ENCODE measurements around the gene OR4F15. TPM values are rescaled to one million over a fixed set of nuclear protein-coding genes. Genes with fewer than 3 reads are reported as not detected.
"Not testable (repeated sequence)": the region's sequence is repeated elsewhere in the genome, so short reads cannot be mapped to it uniquely, and the experiment has no call there.

The OR4F15 gene
- total RNA-seq: not detected

GRCh38 chr15:101811902-101812301 is at the start of gene OR4F15:
Gene OR4F15, plus strand, starts transcription at chr15:101812202. Its CDS starts 5,985 bp downstream, at chr15:101818187.
- Mint-ChIP-seq H3K27ac (no peak within 1 kb of the TSS), H3K4me3 (no peak within 1 kb of the TSS), H3K27me3 (ENCODE audit: low read depth) (peaks cover 21% of the 10 kb centered on the region), H3K4me1 (ENCODE audit: low read depth) (no peaks in the 10 kb centered on the region), H3K36me3 (ENCODE audit: low read depth) (no peaks in the 10 kb centered on the region), H3K9me3 (no peaks in the 10 kb centered on the region)
- intact Hi-C loops (cut with micrococcal nuclease): no loop called here
- no peak for DNase-seq
- CTCF ChIA-PET: no interaction called here

- H3K27ac Mint-ChIP-seq; H3K4me1 Mint-ChIP-seq (ENCODE audit: low read depth); H3K27me3 Mint-ChIP-seq (ENCODE audit: low read depth); DNase-seq; CTCF ChIA-PET; H3K4me3 Mint-ChIP-seq; H3K9me3 Mint-ChIP-seq; H3K36me3 Mint-ChIP-seq (ENCODE audit: low read depth); intact Hi-C loops (cut with micrococcal nuclease): not testable (repeated sequence)
Observed at GRCh38 chr15:101764669-101765339, 47.2 kb upstream of the OR4F15 start.

GRCh38 chr15:101765340-101765671 is 46.7 kb upstream of the OR4F15 start:
- H3K9me3 Mint-ChIP-seq; H3K4me1 Mint-ChIP-seq (ENCODE audit: low read depth); H3K36me3 Mint-ChIP-seq (ENCODE audit: low read depth); intact Hi-C loops (cut with micrococcal nuclease); DNase-seq; H3K27me3 Mint-ChIP-seq (ENCODE audit: low read depth); H3K27ac Mint-ChIP-seq; H3K4me3 Mint-ChIP-seq; CTCF ChIA-PET: not testable (repeated sequence)

GRCh38 chr15:101765772-101766456 is 46.1 kb upstream of the OR4F15 start:
- no peak overlapping the region for H3K4me3 Mint-ChIP-seq
- no peaks in the 10 kb centered on the region for H3K36me3 Mint-ChIP-seq (ENCODE audit: low read depth)
- CTCF ChIA-PET: no interaction called here
- no peak overlapping the region for H3K27ac Mint-ChIP-seq
- DNase-seq: no peak
- H3K27me3 Mint-ChIP-seq (ENCODE audit: low read depth): no peaks in the 10 kb centered on the region
- no peaks in the 10 kb centered on the region for H3K9me3 Mint-ChIP-seq
- intact Hi-C loops (cut with micrococcal nuclease): no loop called here
- no peaks in the 10 kb centered on the region for H3K4me1 Mint-ChIP-seq (ENCODE audit: low read depth)

- H3K4me1 Mint-ChIP-seq (ENCODE audit: low read depth); intact Hi-C loops (cut with micrococcal nuclease); DNase-seq; H3K27me3 Mint-ChIP-seq (ENCODE audit: low read depth); H3K27ac Mint-ChIP-seq; H3K36me3 Mint-ChIP-seq (ENCODE audit: low read depth); H3K9me3 Mint-ChIP-seq; CTCF ChIA-PET; H3K4me3 Mint-ChIP-seq: not testable (repeated sequence)
Observed at GRCh38 chr15:101767083-101767640, 44.8 kb upstream of the OR4F15 start.

- H3K27ac Mint-ChIP-seq: no peak overlapping the region
- no peak overlapping the region for H3K4me3 Mint-ChIP-seq
- intact Hi-C loops (cut with micrococcal nuclease): no loop called here
- CTCF ChIA-PET: interaction anchor here (0.5 kb wide), 1 partner anchor 484 kb away, joined by 3 read pairs; no protein-coding TSS in a partner anchor
- H3K4me1 Mint-ChIP-seq (ENCODE audit: low read depth): no peaks in the 10 kb centered on the region
- H3K36me3 Mint-ChIP-seq (ENCODE audit: low read depth): no peaks in the 10 kb centered on the region
- H3K9me3 Mint-ChIP-seq: no peaks in the 10 kb centered on the region
- H3K27me3 Mint-ChIP-seq (ENCODE audit: low read depth): no peaks in the 10 kb centered on the region
- no peak for DNase-seq
Observed at GRCh38 chr15:101772921-101773320, 39.1 kb upstream of the OR4F15 start.

- Mint-ChIP-seq H3K27ac (no peak overlapping the region), H3K36me3 (ENCODE audit: low read depth) (no peaks in the 10 kb centered on the region), H3K4me3 (no peak overlapping the region), H3K9me3 (no peaks in the 10 kb centered on the region), H3K4me1 (ENCODE audit: low read depth) (no peaks in the 10 kb centered on the region), H3K27me3 (ENCODE audit: low read depth) (no peaks in the 10 kb centered on the region)
- CTCF ChIA-PET: no interaction called here
- intact Hi-C loops (cut with micrococcal nuclease): no loop called here
- DNase-seq: peak; percentile 29
Observed at GRCh38 chr15:101773496-101774100, 38.4 kb upstream of the OR4F15 start.

GRCh38 chr15:101775136-101775535 is 36.9 kb upstream of the OR4F15 start:
- no peak for DNase-seq
- no peaks in the 10 kb centered on the region for H3K4me1 Mint-ChIP-seq (ENCODE audit: low read depth)
- CTCF ChIA-PET: no interaction called here
- H3K4me3 Mint-ChIP-seq: no peak overlapping the region
- no peak overlapping the region for H3K27ac Mint-ChIP-seq
- no peaks in the 10 kb centered on the region for H3K9me3 Mint-ChIP-seq
- no peaks in the 10 kb centered on the region for H3K36me3 Mint-ChIP-seq (ENCODE audit: low read depth)
- H3K27me3 Mint-ChIP-seq (ENCODE audit: low read depth): peaks cover 1% of the 10 kb centered on the region
- intact Hi-C loops (cut with micrococcal nuclease): no loop called here

GRCh38 chr15:101778576-101778975 is 33.4 kb upstream of the OR4F15 start:
- intact Hi-C loops (cut with micrococcal nuclease); H3K9me3 Mint-ChIP-seq; DNase-seq; H3K27me3 Mint-ChIP-seq (ENCODE audit: low read depth); CTCF ChIA-PET; H3K27ac Mint-ChIP-seq; H3K4me1 Mint-ChIP-seq (ENCODE audit: low read depth); H3K4me3 Mint-ChIP-seq; H3K36me3 Mint-ChIP-seq (ENCODE audit: low read depth): not testable (repeated sequence)

GRCh38 chr15:101780225-101780624 is 31.8 kb upstream of the OR4F15 start:
- H3K9me3 Mint-ChIP-seq, DNase-seq: not testable (repeated sequence)

GRCh38 chr15:101781928-101782327 is 30.1 kb upstream of the OR4F15 start:
- H3K27me3 Mint-ChIP-seq (ENCODE audit: low read depth): peaks cover 2% of the 10 kb centered on the region
- H3K9me3 Mint-ChIP-seq: no peaks in the 10 kb centered on the region
- intact Hi-C loops (cut with micrococcal nuclease): no loop called here
- no peak overlapping the region for H3K4me3 Mint-ChIP-seq
- no peak for DNase-seq
- no peaks in the 10 kb centered on the region for H3K36me3 Mint-ChIP-seq (ENCODE audit: low read depth)
- H3K4me1 Mint-ChIP-seq (ENCODE audit: low read depth): no peaks in the 10 kb centered on the region
- no peak overlapping the region for H3K27ac Mint-ChIP-seq
- CTCF ChIA-PET: no interaction called here

More at GRCh38 chr15:101780225-101780624, 31.8 kb upstream of the OR4F15 start:
- H3K27me3 Mint-ChIP-seq (ENCODE audit: low read depth); H3K27ac Mint-ChIP-seq; H3K4me3 Mint-ChIP-seq; H3K36me3 Mint-ChIP-seq (ENCODE audit: low read depth); CTCF ChIA-PET; H3K4me1 Mint-ChIP-seq (ENCODE audit: low read depth); intact Hi-C loops (cut with micrococcal nuclease): not testable (repeated sequence)

- Mint-ChIP-seq H3K36me3 (ENCODE audit: low read depth) (no peaks in the 10 kb centered on the region), H3K27me3 (ENCODE audit: low read depth) (peaks cover 2% of the 10 kb centered on the region), H3K4me3 (no peak overlapping the region), H3K27ac (no peak overlapping the region), H3K9me3 (no peaks in the 10 kb centered on the region), H3K4me1 (ENCODE audit: low read depth) (no peaks in the 10 kb centered on the region)
- CTCF ChIA-PET: no interaction called here
- intact Hi-C loops (cut with micrococcal nuclease): no loop called here
- no peak for DNase-seq
Observed at GRCh38 chr15:101784644-101785043, 27.4 kb upstream of the OR4F15 start.

- H3K36me3 Mint-ChIP-seq (ENCODE audit: low read depth); CTCF ChIA-PET; H3K4me1 Mint-ChIP-seq (ENCODE audit: low read depth); H3K27ac Mint-ChIP-seq; intact Hi-C loops (cut with micrococcal nuclease); H3K27me3 Mint-ChIP-seq (ENCODE audit: low read depth); H3K4me3 Mint-ChIP-seq; H3K9me3 Mint-ChIP-seq; DNase-seq: not testable (repeated sequence)
Observed at GRCh38 chr15:101786422-101786821, 25.6 kb upstream of the OR4F15 start.
